Loucy (cell line): ENCODE measurements around the gene ACOD1.

Source experiments
- H2AFZ ChIP-seq: fragments of 200-600 bp; sonication (generic); 2 replicates; pipeline ENCODE4 v1.6.0; 2016; ENCODE audit warnings: antibody characterized with exemption, mild to moderate bottlenecking, low read length, moderate library complexity
- H3F3A ChIP-seq: fragments of 200-600 bp; 2 replicates; pipeline ENCODE4 v1.6.0; 2016; ENCODE audit warnings: antibody characterized with exemption, low read depth, mild to moderate bottlenecking
- H3K27me3 ChIP-seq: fragments of 200-600 bp; sonication (generic); 2 replicates; pipeline ENCODE4 v1.6.1; 2014; ENCODE audit warnings: low read length, mild to moderate bottlenecking; ENCODE audit not compliant: insufficient read depth, poor library complexity, severe bottlenecking
- H3K36me3 ChIP-seq: fragments of 200-600 bp; sonication (generic); 2 replicates; pipeline ENCODE4 v1.6.1; 2016; ENCODE audit warnings: low read length; ENCODE audit not compliant: insufficient read depth
- H3K4me1 ChIP-seq: fragments of 200-600 bp; sonication (generic); 2 replicates; pipeline ENCODE4 v1.5.1; 2014; ENCODE audit warnings: low read length, mild to moderate bottlenecking; ENCODE audit not compliant: insufficient read depth, poor library complexity, severe bottlenecking
- H3K4me2 ChIP-seq: fragments of 200-600 bp; sonication (generic); 2 replicates; pipeline ENCODE4 v1.6.0; 2014; ENCODE audit warnings: antibody characterized with exemption, low read length, low read depth, mild to moderate bottlenecking; ENCODE audit not compliant: poor library complexity, severe bottlenecking
- H3K4me3 ChIP-seq: fragments of 200-600 bp; sonication (generic); 2 replicates; pipeline ENCODE4 v1.5.1; 2014; ENCODE audit warnings: low read length, mild to moderate bottlenecking, mixed read lengths; ENCODE audit not compliant: poor library complexity, severe bottlenecking
- H3K79me2 ChIP-seq: fragments of 200-600 bp; sonication (generic); 2 replicates; pipeline ENCODE4 v1.6.1; 2014; ENCODE audit warnings: low read length; ENCODE audit not compliant: insufficient read depth
- H3K9ac ChIP-seq: fragments of 200-600 bp; sonication (generic); 2 replicates; pipeline ENCODE4 v1.6.0; 2014; ENCODE audit warnings: mild to moderate bottlenecking, low read depth, low read length, moderate library complexity; ENCODE audit not compliant: poor library complexity, severe bottlenecking
- H3K9me2 ChIP-seq: fragments of 200-600 bp; sonication (generic); replicated peaks from 2 replicates; pipeline ENCODE4 v1.6.1; 2016; ENCODE audit warnings: low read depth, low read length, mixed read lengths
- H3K9me3 ChIP-seq: fragments of 200-600 bp; sonication (generic); 2 replicates; pipeline ENCODE4 v1.6.1; 2014; ENCODE audit warnings: mild to moderate bottlenecking, antibody characterized with exemption, low read length, low read depth; ENCODE audit not compliant: insufficient read depth
- H4K20me1 ChIP-seq: fragments of 200-600 bp; sonication (generic); 2 replicates; pipeline ENCODE4 v1.6.0; 2014; ENCODE audit warnings: antibody characterized with exemption, low read length, mild to moderate bottlenecking; ENCODE audit not compliant: insufficient read depth, poor library complexity, severe bottlenecking
- CTCF ChIP-seq: fragments of 200-600 bp; sonication (generic); conservative IDR thresholded peaks from 2 replicates; pipeline ENCODE4 v1.5.1; 2014; ENCODE audit warnings: mild to moderate bottlenecking, antibody characterized with exemption, low read length
- EZH2phosphoT487 ChIP-seq: fragments of 200-600 bp; IDR thresholded peaks from 2 replicates; pipeline ENCODE4 v1.6.1; 2018; ENCODE audit warnings: antibody characterized with exemption, mild to moderate bottlenecking, moderate library complexity, borderline replicate concordance

The ACOD1 gene

GRCh38 chr13:76928456-76928855, 19.9 kb upstream of the ACOD1 start:
- Histone ChIP-seq H3K36me3 (no peaks in the 10 kb centered on the region), H3K9ac (no peak overlapping the region), H3K27me3 (no peaks in the 10 kb centered on the region), H3K4me3 (no peak overlapping the region), H2AFZ (no peak overlapping the region), H3K9me3 (no peaks in the 10 kb centered on the region), H3K4me2 (no peak overlapping the region), H3K9me2 (no peaks in the 10 kb centered on the region), H3F3A (no peaks in the 10 kb centered on the region), H3K79me2 (no peaks in the 10 kb centered on the region), H3K4me1 (no peaks in the 10 kb centered on the region), H4K20me1 (no peaks in the 10 kb centered on the region)
- no peak for TF ChIP-seq CTCF
- TF ChIP-seq EZH2phosphoT487 = no peak

- no peak overlapping the region for H3K9ac ChIP-seq
- H3F3A ChIP-seq = no peaks in the 10 kb centered on the region
- no peaks in the 10 kb centered on the region for H3K4me1 ChIP-seq
- no peaks in the 10 kb centered on the region for H3K9me3 ChIP-seq
- H3K9me2 ChIP-seq = no peaks in the 10 kb centered on the region
- no peaks in the 10 kb centered on the region for H4K20me1 ChIP-seq
- no peaks in the 10 kb centered on the region for H3K27me3 ChIP-seq
- no peak overlapping the region for H2AFZ ChIP-seq
- TF ChIP-seq EZH2phosphoT487 = no peak
- no peak for TF ChIP-seq CTCF
- H3K36me3 ChIP-seq = no peaks in the 10 kb centered on the region
- no peak overlapping the region for H3K4me2 ChIP-seq
- H3K4me3 ChIP-seq = no peak overlapping the region
- no peaks in the 10 kb centered on the region for H3K79me2 ChIP-seq
Measured at GRCh38 chr13:76929320-76929719, 19.0 kb upstream of the ACOD1 start.

GRCh38 chr13:76929851-76930374, 18.4 kb upstream of the ACOD1 start:
- Histone ChIP-seq H4K20me1 (no peaks in the 10 kb centered on the region), H3K79me2 (no peaks in the 10 kb centered on the region), H3F3A (no peaks in the 10 kb centered on the region), H3K9me2 (no peaks in the 10 kb centered on the region), H2AFZ (no peak overlapping the region), H3K9me3 (no peaks in the 10 kb centered on the region), H3K9ac (no peak overlapping the region), H3K4me2 (no peak overlapping the region), H3K4me3 (no peak overlapping the region), H3K4me1 (no peaks in the 10 kb centered on the region), H3K27me3 (no peaks in the 10 kb centered on the region), H3K36me3 (no peaks in the 10 kb centered on the region)
- TF ChIP-seq CTCF (no peak), EZH2phosphoT487 (no peak)
